Cardiac muscle cell (in vitro differentiated cells and primary cell): ENCODE results near the gene RAD52. TPM values are rescaled to one million over a fixed set of nuclear protein-coding genes. Genes with fewer than 3 reads are reported as not detected.

Experiments used
- DNase-seq, 2 donors: peaks; one replicate each; pipeline versions ENCODE4 v3.0.0 to v3.0.0-alpha.2; 2010 to 2017; ENCODE audit warnings: low read depth in 1 of 2, low spot score in 1 of 2
- H3K27ac ChIP-seq: fragments of 200-600 bp; sonication (generic); 2 replicates; pipeline ENCODE4 v1.5.1; 2016
- H3K27me3 ChIP-seq: fragments of 200-600 bp; sonication (generic); 2 replicates; pipeline ENCODE4 v1.6.0; 2016; ENCODE audit warnings: control low read depth
- H3K36me3 ChIP-seq: fragments of 200-600 bp; sonication (generic); 2 replicates; pipeline ENCODE4 v1.5.1; 2016; ENCODE audit warnings: control low read depth
- H3K4me1 ChIP-seq: fragments of 200-600 bp; sonication (generic); 2 replicates; pipeline ENCODE4 v1.8.1; 2017; ENCODE audit warnings: low read depth, mild to moderate bottlenecking, mixed run types
- H3K4me3 ChIP-seq: fragments of 200-600 bp; sonication (generic); 2 replicates; pipeline ENCODE4 v1.5.1; 2016; ENCODE audit warnings: mild to moderate bottlenecking
- H3K9me3 ChIP-seq: fragments of 200-600 bp; sonication (generic); 2 replicates; pipeline ENCODE4 v1.5.1; 2017; ENCODE audit warnings: low read depth, mild to moderate bottlenecking, control low read depth
- CTCF ChIP-seq: IDR thresholded peaks from 2 replicates; pipeline ENCODE4 v1.5.1; 2012; ENCODE audit warnings: low read depth, mild to moderate bottlenecking, low read length
- polyA plus RNA-seq: library from polyadenylated mRNA; unstranded; fragments of >200 nt; fragmentation: Nextera tagmentation; extraction: Ambion mirVana; gene quantifications from 2 replicates; pipeline ENCODE4 v1.2.1, GENCODE V29; 2016
- total RNA-seq: library from RNA; depleted of rRNA; stranded (reverse); fragments of >200 nt; gene quantifications from 2 replicates; pipeline ENCODE4 v1.2.3, GENCODE V29; 2016

The RAD52 gene
- total and polyA plus RNA-seq, 2 experiments from 2014 or later, result 11.2 to 49.8 TPM

- no peak for TF ChIP-seq CTCF
- Histone ChIP-seq H3K27ac (no peak overlapping the region), H3K4me3 (no peak overlapping the region), H3K9me3 (no peaks in the 10 kb centered on the region), H3K27me3 (no peaks in the 10 kb centered on the region), H3K4me1 (no peaks in the 10 kb centered on the region), H3K36me3 (peaks cover 95% of the 10 kb centered on the region)
- DNase-seq, result no peak
Observed at GRCh38 chr12:884746-885414, 64.6 kb downstream of the RAD52 start.

DNA sequence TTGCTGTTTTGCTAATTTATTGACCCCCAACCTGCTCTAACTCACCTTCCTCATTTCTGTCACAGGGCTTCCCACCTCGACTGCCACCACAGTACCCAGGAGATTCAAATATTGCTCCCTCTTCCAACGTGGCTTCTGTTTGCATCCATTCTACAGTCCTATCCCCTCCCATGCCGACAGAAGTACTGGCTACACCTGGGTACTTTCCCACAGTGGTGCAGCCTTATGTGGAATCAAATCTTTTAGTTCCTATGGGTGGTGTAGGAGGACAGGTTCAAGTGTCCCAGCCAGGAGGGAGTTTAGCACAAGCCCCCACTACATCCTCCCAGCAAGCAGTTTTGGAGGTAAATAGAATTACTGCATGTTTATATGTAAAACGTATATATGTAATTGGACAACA lies 68.8 kb downstream of the RAD52 start:
- Histone ChIP-seq H3K27ac (no peak overlapping the region), H3K27me3 (no peaks in the 10 kb centered on the region), H3K4me1 (no peaks in the 10 kb centered on the region), H3K9me3 (no peaks in the 10 kb centered on the region), H3K4me3 (no peak overlapping the region), H3K36me3 (peaks cover 79% of the 10 kb centered on the region)
- DNase-seq, result no peak
- TF ChIP-seq CTCF, result no peak

GRCh38 chr12:879641-880040 lies 69.9 kb downstream of the RAD52 start:
- Histone ChIP-seq H3K9me3 (no peaks in the 10 kb centered on the region), H3K36me3 (peaks cover 77% of the 10 kb centered on the region), H3K4me1 (no peaks in the 10 kb centered on the region), H3K4me3 (no peak overlapping the region), H3K27me3 (no peaks in the 10 kb centered on the region), H3K27ac (no peak overlapping the region)
- no peak for TF ChIP-seq CTCF
- DNase-seq, result peak in 1 of 2 donors; percentile 41

DNA sequence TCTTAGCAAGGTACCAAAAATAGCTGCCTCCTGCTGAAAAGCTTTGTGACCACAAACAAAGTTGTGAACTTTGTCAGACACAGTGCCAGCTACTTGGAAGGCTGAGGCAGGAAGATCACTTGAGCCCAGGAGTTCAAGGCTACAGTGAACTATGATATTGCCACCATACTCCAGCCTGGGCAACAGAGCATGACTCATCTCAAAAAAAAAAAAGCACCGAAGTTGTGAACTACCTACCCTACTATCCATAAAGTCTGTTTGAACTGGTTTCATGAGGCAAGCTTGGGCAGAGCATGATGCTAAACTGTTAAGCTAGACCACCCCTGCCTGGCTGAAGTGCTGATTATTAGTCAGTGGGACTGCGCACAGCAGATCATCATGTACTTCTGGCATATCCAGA lies 75.5 kb downstream of the RAD52 start:
- peaks cover 73% of the 10 kb centered on the region for H3K36me3 ChIP-seq
- H3K27ac ChIP-seq, result peak overlapping the region; percentile 60
- TF ChIP-seq CTCF, result no peak
- peaks cover 8% of the 10 kb centered on the region for H3K4me1 ChIP-seq
- no peak for DNase-seq
- no peak overlapping the region for H3K4me3 ChIP-seq
- no peaks in the 10 kb centered on the region for H3K27me3 ChIP-seq
- H3K9me3 ChIP-seq, result no peaks in the 10 kb centered on the region

GRCh38 chr12:870378-870777 lies 79.1 kb downstream of the RAD52 start:
- Histone ChIP-seq H3K27me3 (no peaks in the 10 kb centered on the region), H3K27ac (no peak overlapping the region), H3K36me3 (peaks cover 83% of the 10 kb centered on the region), H3K4me3 (no peak overlapping the region), H3K4me1 (peaks cover 8% of the 10 kb centered on the region), H3K9me3 (no peaks in the 10 kb centered on the region)
- no peak for TF ChIP-seq CTCF
- no peak for DNase-seq
